Activated naive CD8-positive, alpha-beta T cell treated with anti-CD3 and anti-CD28 coated beads for 36 hours (primary cell): ENCODE results near the gene CASR. TPM values are rescaled to one million over a fixed set of nuclear protein-coding genes. Genes with fewer than 3 reads are reported as not detected.
"Not testable (repeated sequence)": the region's sequence is repeated elsewhere in the genome, so short reads cannot be mapped to it uniquely, and the experiment has no call there.

Source experiments
- DNase-seq: peaks from one replicate; pipeline ENCODE4 v3.0.0; 2021
- H3K27ac Mint-ChIP-seq: one replicate; pipeline ENCODE4 v1.8.0; 2022; ENCODE audit warnings: mild to moderate bottlenecking, moderate library complexity, mixed read lengths
- H3K27me3 Mint-ChIP-seq: one replicate; pipeline ENCODE4 v1.8.0; 2022; ENCODE audit warnings: mild to moderate bottlenecking, mixed read lengths
- H3K36me3 Mint-ChIP-seq: one replicate; pipeline ENCODE4 v1.8.0; 2021; ENCODE audit warnings: mild to moderate bottlenecking, mixed read lengths
- H3K4me1 Mint-ChIP-seq: one replicate; pipeline ENCODE4 v1.8.0; 2021; ENCODE audit warnings: mixed read lengths
- H3K4me3 Mint-ChIP-seq: one replicate; pipeline ENCODE4 v1.8.0; 2022; ENCODE audit warnings: mild to moderate bottlenecking, moderate library complexity, mixed read lengths
- H3K9me3 Mint-ChIP-seq: one replicate; pipeline ENCODE4 v1.8.0; 2022; ENCODE audit warnings: mixed read lengths
- total RNA-seq, 2 experiments: library from RNA; stranded (reverse); gene quantifications; one replicate each; pipeline ENCODE4 v1.2.3, GENCODE V29; 2021

CASR gene, protein sequence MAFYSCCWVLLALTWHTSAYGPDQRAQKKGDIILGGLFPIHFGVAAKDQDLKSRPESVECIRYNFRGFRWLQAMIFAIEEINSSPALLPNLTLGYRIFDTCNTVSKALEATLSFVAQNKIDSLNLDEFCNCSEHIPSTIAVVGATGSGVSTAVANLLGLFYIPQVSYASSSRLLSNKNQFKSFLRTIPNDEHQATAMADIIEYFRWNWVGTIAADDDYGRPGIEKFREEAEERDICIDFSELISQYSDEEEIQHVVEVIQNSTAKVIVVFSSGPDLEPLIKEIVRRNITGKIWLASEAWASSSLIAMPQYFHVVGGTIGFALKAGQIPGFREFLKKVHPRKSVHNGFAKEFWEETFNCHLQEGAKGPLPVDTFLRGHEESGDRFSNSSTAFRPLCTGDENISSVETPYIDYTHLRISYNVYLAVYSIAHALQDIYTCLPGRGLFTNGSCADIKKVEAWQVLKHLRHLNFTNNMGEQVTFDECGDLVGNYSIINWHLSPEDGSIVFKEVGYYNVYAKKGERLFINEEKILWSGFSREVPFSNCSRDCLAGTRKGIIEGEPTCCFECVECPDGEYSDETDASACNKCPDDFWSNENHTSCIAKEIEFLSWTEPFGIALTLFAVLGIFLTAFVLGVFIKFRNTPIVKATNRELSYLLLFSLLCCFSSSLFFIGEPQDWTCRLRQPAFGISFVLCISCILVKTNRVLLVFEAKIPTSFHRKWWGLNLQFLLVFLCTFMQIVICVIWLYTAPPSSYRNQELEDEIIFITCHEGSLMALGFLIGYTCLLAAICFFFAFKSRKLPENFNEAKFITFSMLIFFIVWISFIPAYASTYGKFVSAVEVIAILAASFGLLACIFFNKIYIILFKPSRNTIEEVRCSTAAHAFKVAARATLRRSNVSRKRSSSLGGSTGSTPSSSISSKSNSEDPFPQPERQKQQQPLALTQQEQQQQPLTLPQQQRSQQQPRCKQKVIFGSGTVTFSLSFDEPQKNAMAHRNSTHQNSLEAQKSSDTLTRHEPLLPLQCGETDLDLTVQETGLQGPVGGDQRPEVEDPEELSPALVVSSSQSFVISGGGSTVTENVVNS
- total RNA-seq, result not detected

- no peaks in the 10 kb centered on the region for H3K36me3 Mint-ChIP-seq
- peaks cover 79% of the 10 kb centered on the region for H3K27me3 Mint-ChIP-seq
- H3K9me3 Mint-ChIP-seq, result no peaks in the 10 kb centered on the region
- peaks cover 4% of the 10 kb centered on the region for H3K4me1 Mint-ChIP-seq
- peak within 1 kb of the TSS; percentile 64 for H3K4me3 Mint-ChIP-seq
- no peak within 1 kb of the TSS for H3K27ac Mint-ChIP-seq
- DNase-seq, result no peak
Observed at GRCh38 chr3:122183521-122183892, at the start of gene CASR. Gene CASR (plus strand): TSS chr3:122183668. CDS start chr3:122254190, 70,522 bp downstream.

DNA sequence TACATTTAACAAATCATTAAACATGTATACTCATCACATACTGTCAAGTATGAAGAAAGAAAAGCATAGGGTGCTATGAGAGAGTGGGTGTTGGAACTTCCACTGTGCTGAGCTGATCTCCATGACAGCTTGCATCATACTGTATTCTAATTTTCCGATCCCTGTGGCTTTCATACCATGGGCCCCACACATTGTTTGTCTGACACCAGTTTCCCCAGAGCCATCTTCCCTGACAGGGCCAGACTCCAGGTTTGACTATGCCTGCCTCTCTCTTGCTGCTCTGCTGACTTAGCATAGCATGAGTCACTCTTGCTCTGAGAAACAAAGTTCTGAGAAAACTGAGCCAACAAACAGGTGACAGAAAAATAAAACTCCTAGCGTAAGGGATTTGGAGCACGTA is 37.0 kb upstream of the CASR start:
- no peak overlapping the region for H3K4me3 Mint-ChIP-seq
- peak overlapping the region; percentile 85 for H3K27ac Mint-ChIP-seq
- peak; percentile 77 for DNase-seq
- no peaks in the 10 kb centered on the region for H3K36me3 Mint-ChIP-seq
- H3K9me3 Mint-ChIP-seq, result peaks cover 7% of the 10 kb centered on the region
- peaks cover 19% of the 10 kb centered on the region for H3K27me3 Mint-ChIP-seq
- H3K4me1 Mint-ChIP-seq, result peaks cover 17% of the 10 kb centered on the region

- Mint-ChIP-seq H3K27ac (no peak overlapping the region), H3K36me3 (peaks cover 2% of the 10 kb centered on the region), H3K4me3 (no peak overlapping the region), H3K4me1 (peaks cover 17% of the 10 kb centered on the region), H3K9me3 (peaks cover 13% of the 10 kb centered on the region), H3K27me3 (peaks cover 7% of the 10 kb centered on the region)
- no peak for DNase-seq
Observed at GRCh38 chr3:122148941-122149627, 34.4 kb upstream of the CASR start.

- Mint-ChIP-seq H3K4me3 (no peak overlapping the region), H3K27me3 (peaks cover 4% of the 10 kb centered on the region), H3K9me3 (peaks cover 32% of the 10 kb centered on the region), H3K27ac (no peak overlapping the region), H3K36me3 (peaks cover 5% of the 10 kb centered on the region), H3K4me1 (peaks cover 11% of the 10 kb centered on the region)
- no peak for DNase-seq
Observed at GRCh38 chr3:122151480-122151879, 32.0 kb upstream of the CASR start.

DNA sequence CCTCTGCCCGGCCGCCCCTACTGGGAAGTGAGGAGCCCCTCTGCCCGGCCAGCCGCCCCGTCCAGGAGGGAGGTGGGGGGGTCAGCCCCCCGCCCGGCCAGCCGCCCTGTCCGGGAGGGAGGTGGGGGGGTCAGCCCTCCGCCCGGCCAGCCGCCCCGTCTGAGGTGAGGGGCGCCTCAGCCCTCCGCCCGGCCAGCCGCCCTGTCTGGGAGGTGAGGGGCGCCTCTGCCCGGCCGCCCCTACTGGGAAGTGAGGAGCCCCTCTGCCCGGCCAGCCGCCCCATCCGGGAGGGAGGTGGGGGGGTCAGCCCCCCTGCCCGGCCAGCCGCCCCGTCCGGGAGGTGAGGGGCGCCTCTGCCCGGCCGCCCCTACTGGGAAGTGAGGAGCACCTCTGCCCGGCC is 18.5 kb upstream of the CASR start:
- H3K27ac Mint-ChIP-seq, H3K36me3 Mint-ChIP-seq, H3K4me3 Mint-ChIP-seq, DNase-seq, H3K4me1 Mint-ChIP-seq: not testable (repeated sequence)
- H3K27me3 Mint-ChIP-seq, result peaks cover 19% of the 10 kb centered on the region
- peaks cover 15% of the 10 kb centered on the region for H3K9me3 Mint-ChIP-seq

GRCh38 chr3:122167630-122168029 is 15.8 kb upstream of the CASR start:
- peaks cover 1% of the 10 kb centered on the region for H3K36me3 Mint-ChIP-seq
- H3K27me3 Mint-ChIP-seq, result peaks cover 20% of the 10 kb centered on the region
- no peak overlapping the region for H3K27ac Mint-ChIP-seq
- H3K4me1 Mint-ChIP-seq, result no peaks in the 10 kb centered on the region
- peaks cover 7% of the 10 kb centered on the region for H3K9me3 Mint-ChIP-seq
- DNase-seq, result no peak
- H3K4me3 Mint-ChIP-seq, result no peak overlapping the region

- H3K27ac Mint-ChIP-seq, result no peak overlapping the region
- H3K4me3 Mint-ChIP-seq, result no peak overlapping the region
- H3K36me3 Mint-ChIP-seq, result peaks cover 1% of the 10 kb centered on the region
- no peaks in the 10 kb centered on the region for H3K4me1 Mint-ChIP-seq
- DNase-seq, result no peak
- peaks cover 15% of the 10 kb centered on the region for H3K27me3 Mint-ChIP-seq
- peaks cover 7% of the 10 kb centered on the region for H3K9me3 Mint-ChIP-seq
Observed at GRCh38 chr3:122168044-122168443, 15.4 kb upstream of the CASR start.

DNA sequence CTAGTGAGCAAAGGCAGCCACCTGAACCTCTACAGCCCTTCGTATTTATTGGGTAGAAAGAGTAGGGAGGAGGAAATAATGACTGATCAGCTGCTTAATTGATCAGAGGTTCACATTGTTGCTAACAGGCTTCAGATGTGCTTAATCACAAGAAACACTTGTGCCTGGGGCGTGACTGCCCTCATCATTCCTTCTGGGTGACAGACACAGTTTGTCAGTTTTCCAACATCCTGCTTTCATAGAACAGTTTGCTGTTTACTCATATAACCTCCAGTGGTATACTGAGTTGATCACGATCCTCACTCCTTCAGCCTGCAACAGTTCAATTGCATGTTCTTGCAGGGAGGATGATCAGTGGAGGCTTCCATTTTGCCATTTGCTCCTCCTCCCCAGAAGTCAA is 13.6 kb upstream of the CASR start:
- H3K9me3 Mint-ChIP-seq, result peaks cover 6% of the 10 kb centered on the region
- no peak overlapping the region for H3K27ac Mint-ChIP-seq

DNA sequence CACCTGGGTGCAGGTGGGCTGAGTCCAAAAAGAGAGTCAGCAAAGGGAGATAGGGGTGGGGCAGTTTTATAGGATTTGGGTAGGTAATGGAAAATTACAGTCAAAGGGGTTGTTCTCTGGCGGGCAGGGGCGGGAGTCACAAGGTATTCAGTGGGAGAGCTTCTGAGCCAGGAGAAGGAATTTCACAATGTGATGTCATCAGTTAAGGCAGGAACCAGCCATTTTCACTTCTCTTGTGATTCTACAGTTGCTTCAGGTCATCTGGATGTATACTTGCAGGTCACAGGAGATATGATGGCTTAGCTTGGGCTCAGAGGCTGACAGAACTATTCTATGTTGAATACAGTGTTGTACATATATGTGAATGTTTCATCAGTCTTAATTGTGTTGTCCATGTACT is 12.1 kb upstream of the CASR start:
- H3K27ac Mint-ChIP-seq, H3K9me3 Mint-ChIP-seq, DNase-seq, H3K36me3 Mint-ChIP-seq, H3K4me1 Mint-ChIP-seq, H3K4me3 Mint-ChIP-seq: not testable (repeated sequence)
- peaks cover 19% of the 10 kb centered on the region for H3K27me3 Mint-ChIP-seq

More for the DNA sequence above, 13.6 kb upstream of the CASR start:
- Mint-ChIP-seq H3K36me3 (peaks cover 1% of the 10 kb centered on the region), H3K4me1 (no peaks in the 10 kb centered on the region), H3K27me3 (peaks cover 12% of the 10 kb centered on the region), H3K4me3 (no peak overlapping the region)
- DNase-seq, result no peak

GRCh38 chr3:122178711-122179110 is 4.8 kb upstream of the CASR start:
- Mint-ChIP-seq H3K4me1 (peaks cover 3% of the 10 kb centered on the region), H3K9me3 (no peaks in the 10 kb centered on the region), H3K4me3 (no peak overlapping the region), H3K36me3 (no peaks in the 10 kb centered on the region), H3K27me3 (peaks cover 56% of the 10 kb centered on the region), H3K27ac (no peak overlapping the region)
- DNase-seq, result no peak

DNA sequence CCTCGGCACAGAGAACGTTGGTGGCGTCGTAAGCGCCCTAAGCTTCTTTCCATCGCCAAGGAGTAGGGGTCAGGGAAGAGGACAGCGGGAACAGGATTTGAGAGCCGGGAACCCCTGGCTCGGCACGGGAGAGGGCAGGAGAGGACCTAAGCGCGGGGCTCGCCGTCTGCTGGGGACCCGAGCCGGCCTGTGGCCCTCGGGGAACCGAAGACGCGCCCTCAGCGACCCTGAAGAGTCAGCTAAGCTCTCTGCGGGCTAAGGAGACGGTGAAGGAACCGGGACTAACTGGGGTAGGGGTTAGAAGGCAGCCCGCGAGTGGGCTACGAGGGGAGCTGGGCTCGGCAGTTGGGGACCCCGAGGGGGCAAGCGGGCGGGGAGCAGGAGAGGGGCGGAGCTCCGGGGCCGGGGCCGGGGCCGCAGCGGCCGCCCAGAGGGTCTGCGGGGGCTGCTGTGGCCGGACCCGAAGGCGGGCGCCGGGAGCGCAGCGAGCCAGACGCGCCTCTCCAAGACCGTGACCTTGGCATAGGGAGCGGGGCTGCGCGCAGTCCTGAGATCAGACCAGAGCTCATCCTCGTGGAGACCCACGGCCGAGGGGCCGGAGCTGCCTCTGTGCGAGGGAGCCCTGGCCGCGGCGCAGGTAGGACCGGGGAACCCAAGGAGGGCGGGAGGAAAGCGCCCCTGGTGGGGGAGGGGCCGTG is 574 bp downstream of the CASR start:
- no peak overlapping the region for H3K27ac Mint-ChIP-seq
- H3K4me1 Mint-ChIP-seq, result peaks cover 4% of the 10 kb centered on the region
- H3K4me3 Mint-ChIP-seq, result peak overlapping the region; percentile 64

DNA sequence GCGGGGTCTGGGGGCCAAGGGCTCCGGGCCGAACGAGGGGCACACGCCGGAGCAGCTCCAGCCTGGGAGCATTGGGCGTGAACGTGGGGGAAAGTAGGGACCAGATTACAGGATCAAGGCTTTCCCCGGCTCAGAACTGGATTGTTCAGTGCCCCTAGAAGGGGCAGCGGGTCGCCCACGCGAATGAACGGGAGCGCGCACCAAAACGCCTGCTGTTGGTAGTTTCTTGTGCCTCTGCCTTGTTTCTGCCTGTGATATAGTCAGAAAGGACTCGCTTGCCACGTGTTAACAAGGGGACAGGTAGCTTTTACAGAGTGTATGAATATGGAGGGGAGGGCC is 1.1 kb downstream of the CASR start:
- Mint-ChIP-seq H3K4me1 (peaks cover 4% of the 10 kb centered on the region), H3K27me3 (peaks cover 85% of the 10 kb centered on the region), H3K36me3 (no peaks in the 10 kb centered on the region), H3K9me3 (no peaks in the 10 kb centered on the region), H3K27ac (no peak overlapping the region), H3K4me3 (no peak overlapping the region)
- no peak for DNase-seq

More for the DNA sequence above, 574 bp downstream of the CASR start:
- no peaks in the 10 kb centered on the region for H3K9me3 Mint-ChIP-seq
- DNase-seq, result no peak
- H3K27me3 Mint-ChIP-seq, result peaks cover 84% of the 10 kb centered on the region
- no peaks in the 10 kb centered on the region for H3K36me3 Mint-ChIP-seq

GRCh38 chr3:122186372-122186771 is 2.9 kb downstream of the CASR start:
- Mint-ChIP-seq H3K27me3 (peaks cover 79% of the 10 kb centered on the region), H3K9me3 (no peaks in the 10 kb centered on the region), H3K27ac (no peak overlapping the region), H3K4me3 (no peak overlapping the region), H3K4me1 (peaks cover 4% of the 10 kb centered on the region), H3K36me3 (no peaks in the 10 kb centered on the region)
- no peak for DNase-seq

DNA sequence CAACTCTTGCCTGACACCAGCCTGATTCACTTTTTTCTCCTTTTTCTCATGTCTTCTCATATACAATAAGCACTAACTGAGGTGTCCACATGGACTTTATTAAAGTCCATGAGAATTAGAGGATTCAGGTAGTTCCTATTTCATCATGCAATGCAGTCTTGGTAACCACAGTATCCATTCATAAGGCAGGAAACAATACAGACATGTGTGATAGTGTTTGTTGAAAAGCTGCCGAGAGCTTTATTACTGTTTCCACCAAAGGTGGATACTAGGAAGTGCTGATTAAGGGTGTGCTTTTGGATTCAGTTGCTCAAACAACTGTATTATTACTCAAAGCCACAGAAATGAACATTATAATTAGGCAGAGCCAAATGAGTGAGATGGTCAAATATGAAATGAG is 5.3 kb downstream of the CASR start:
- peaks cover 57% of the 10 kb centered on the region for H3K27me3 Mint-ChIP-seq
- no peak overlapping the region for H3K27ac Mint-ChIP-seq
- H3K4me3 Mint-ChIP-seq, result no peak overlapping the region
- H3K4me1 Mint-ChIP-seq, result peaks cover under 1% of the 10 kb centered on the region
- H3K36me3 Mint-ChIP-seq, result no peaks in the 10 kb centered on the region
- no peak for DNase-seq
- H3K9me3 Mint-ChIP-seq, result no peaks in the 10 kb centered on the region
